ENCODE data around the gene COL6A2. TPM values are rescaled to one million over a fixed set of nuclear protein-coding genes. Genes with fewer than 3 reads are reported as not detected.

COL6A2 gene
- total RNA-seq, 1 experiment from 2014 or later = 87.0 TPM

- TF ChIP-seq SIN3A (IDR thresholded peaks at IDR 0.05; ENCODE audit: low read depth) = no peak
- no peak for TF ChIP-seq CEBPB (IDR thresholded peaks at IDR 0.05; ENCODE audit: low read depth)
- no peak for TF ChIP-seq ZBTB33 (IDR thresholded peaks at IDR 0.05; ENCODE audit: extremely low read depth, insufficient replicate concordance, low read length)
- TF ChIP-seq MAX (IDR thresholded peaks at IDR 0.05) = no peak
- TF ChIP-seq CBX3 (IDR thresholded peaks at IDR 0.05; ENCODE audit: low read depth) = no peak
These were observed 39.3 kb upstream of the COL6A2 start (continued) for GRCh38 chr21:46058431-46059145.

GRCh38 chr21:46059195-46059594 is 38.7 kb upstream of the COL6A2 start:
- H3K27me3 ChIP-seq (ENCODE audit: insufficient read depth, low read length) = no peaks in the 10 kb centered on the region
- intact Hi-C loops (cut with micrococcal nuclease) = no loop called here
- peaks cover 0 to 4% of the 10 kb centered on the region in 2 experiments; a peak in 1 of 4 replicates for H3K4me1 ChIP-seq (ENCODE audit: control insufficient read depth in 1 of 2, insufficient read depth in 2 of 2, low read length in 2 of 2)
- no peak for DNase-seq (ENCODE audit: low read depth, low spot score)
- H3K4me2 ChIP-seq (ENCODE audit: low read length) = no peak overlapping the region
- no peaks in the 10 kb centered on the region for H3K36me3 ChIP-seq (ENCODE audit: control insufficient read depth in 1 of 2, insufficient read depth in 2 of 2, low read length in 2 of 2)
- ChIA-PET RAD21 (ENCODE audit: low non-redundant PET in 1 of 2, low total read pairs in 2 of 2, uncharacterized antibody in 2 of 2, unreplicated experiment in 2 of 2) (no interaction called here), POLR2A (no interaction called here), CTCF (no interaction called here)
- H3K79me2 ChIP-seq (ENCODE audit: insufficient read depth, low read length) = no peaks in the 10 kb centered on the region
- H3K27ac ChIP-seq (ENCODE audit: low read depth, low read length) = no peak overlapping the region
- ATAC-seq = no peak
- no peaks in the 10 kb centered on the region for H4K20me1 ChIP-seq (ENCODE audit: insufficient read depth)
- H3K4me3 ChIP-seq (replicated peaks in 1 of 2; ENCODE audit: low read depth in 1 of 2, low read length in 2 of 2) = no peak overlapping the region
- H3K9me3 ChIP-seq (ENCODE audit: control insufficient read depth in 1 of 2, insufficient read depth in 1 of 2, low read depth in 1 of 2, low read length in 2 of 2) = peaks cover 6 to 13% of the 10 kb centered on the region in 2 experiments; a peak in 2 of 4 replicates
- BruUV-seq (replicated peaks) = no TSS peak
- H3K9ac ChIP-seq (ENCODE audit: low read length) = no peak overlapping the region
- no peak overlapping the region for H2AFZ ChIP-seq (ENCODE audit: low read depth, low read length, poor library complexity, severe bottlenecking)
- no peaks in the 10 kb centered on the region for H3K9me2 ChIP-seq (ENCODE audit: insufficient read depth)
- no peak for TF ChIP-seq REST (IDR thresholded peaks at IDR 0.05; ENCODE audit: low read depth)
- TF ChIP-seq YY1 (IDR thresholded peaks at IDR 0.05; ENCODE audit: extremely low read depth, insufficient replicate concordance, low read depth, low read length) = no peak
- no peak for TF ChIP-seq ZNF274 (IDR thresholded peaks at IDR 0.05; ENCODE audit: low read depth, low read length)
- no peak for TF ChIP-seq CBX3 (IDR thresholded peaks at IDR 0.05; ENCODE audit: low read depth)
- TF ChIP-seq SRF (IDR thresholded peaks at IDR 0.05; ENCODE audit: low read depth) = no peak
- no peak for TF ChIP-seq CEBPB (IDR thresholded peaks at IDR 0.05; ENCODE audit: low read depth)
- no peak for TF ChIP-seq ATF3 (IDR thresholded peaks at IDR 0.05)
- no peak for TF ChIP-seq POLR2A (IDR thresholded peaks at IDR 0.05; ENCODE audit: borderline replicate concordance, extremely low read depth, insufficient read depth, insufficient read length)
- TF ChIP-seq SIN3A (IDR thresholded peaks at IDR 0.05; ENCODE audit: low read depth) = no peak
- no peak for TF ChIP-seq ELF1 (IDR thresholded peaks at IDR 0.05; ENCODE audit: borderline replicate concordance, low read depth)
- TF ChIP-seq SP1 (IDR thresholded peaks at IDR 0.05; ENCODE audit: low read depth) = no peak
- no peak for TF ChIP-seq EGR1 (IDR thresholded peaks at IDR 0.05; ENCODE audit: low read depth)
- TF ChIP-seq, protein P1, sequence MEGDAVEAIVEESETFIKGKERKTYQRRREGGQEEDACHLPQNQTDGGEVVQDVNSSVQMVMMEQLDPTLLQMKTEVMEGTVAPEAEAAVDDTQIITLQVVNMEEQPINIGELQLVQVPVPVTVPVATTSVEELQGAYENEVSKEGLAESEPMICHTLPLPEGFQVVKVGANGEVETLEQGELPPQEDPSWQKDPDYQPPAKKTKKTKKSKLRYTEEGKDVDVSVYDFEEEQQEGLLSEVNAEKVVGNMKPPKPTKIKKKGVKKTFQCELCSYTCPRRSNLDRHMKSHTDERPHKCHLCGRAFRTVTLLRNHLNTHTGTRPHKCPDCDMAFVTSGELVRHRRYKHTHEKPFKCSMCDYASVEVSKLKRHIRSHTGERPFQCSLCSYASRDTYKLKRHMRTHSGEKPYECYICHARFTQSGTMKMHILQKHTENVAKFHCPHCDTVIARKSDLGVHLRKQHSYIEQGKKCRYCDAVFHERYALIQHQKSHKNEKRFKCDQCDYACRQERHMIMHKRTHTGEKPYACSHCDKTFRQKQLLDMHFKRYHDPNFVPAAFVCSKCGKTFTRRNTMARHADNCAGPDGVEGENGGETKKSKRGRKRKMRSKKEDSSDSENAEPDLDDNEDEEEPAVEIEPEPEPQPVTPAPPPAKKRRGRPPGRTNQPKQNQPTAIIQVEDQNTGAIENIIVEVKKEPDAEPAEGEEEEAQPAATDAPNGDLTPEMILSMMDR (IDR thresholded peaks at IDR 0.05 in 2 of 3, conservative IDR thresholded peaks at IDR 0.05 in 1 of 3; ENCODE audit: borderline replicate concordance in 1 of 3, insufficient read depth in 1 of 3, low read depth in 2 of 3, low read length in 2 of 3) = no peak

Data from HCT116 (cell line).